Measurements from ENCODE around the gene RPS10.

GRCh38 chr6:34425132-34425497 is 754 bp downstream of the RPS10 start:
- TF ChIP-seq CTCF (IDR thresholded peaks at IDR 0.05; ENCODE audit: borderline replicate concordance, extremely low read depth, low read length, poor library complexity, severe bottlenecking) = no peak
- no peak for TF ChIP-seq EZH2 (IDR thresholded peaks at IDR 0.05; ENCODE audit: borderline replicate concordance, low read depth, low read length, severe bottlenecking)
